ENCODE data around the gene ARHGAP22.

The ARHGAP22 gene

GRCh38 chr10:48598243-48598935 is 6.5 kb downstream of the ARHGAP22 start:
- no peak for TF ChIP-seq CTCF (IDR thresholded peaks at IDR 0.05; ENCODE audit: low read depth, low read length)
- DNase-seq (ENCODE audit: low read depth in 2 of 2): no peak
- H3K4me3 ChIP-seq (replicated peaks in 1 of 2; ENCODE audit: low read depth in 2 of 2, low read length in 2 of 2): no peak overlapping the region

GRCh38 chr10:48595539-48595932 is 9.3 kb downstream of the ARHGAP22 start:
- TF ChIP-seq CTCF (IDR thresholded peaks at IDR 0.05; ENCODE audit: low read depth, low read length): no peak
- DNase-seq (ENCODE audit: low read depth in 2 of 2): no peak
- H3K4me3 ChIP-seq (replicated peaks in 1 of 2; ENCODE audit: low read depth in 2 of 2, low read length in 2 of 2): no peak overlapping the region

- TF ChIP-seq CTCF (IDR thresholded peaks at IDR 0.05; ENCODE audit: low read depth, low read length): no peak
- H3K4me3 ChIP-seq (replicated peaks in 1 of 2; ENCODE audit: low read depth in 2 of 2, low read length in 2 of 2): no peak overlapping the region
- DNase-seq (ENCODE audit: low read depth in 2 of 2): no peak
Measured at GRCh38 chr10:48594803-48595538, 9.9 kb downstream of the ARHGAP22 start.

GRCh38 chr10:48594371-48594770 is 10.5 kb downstream of the ARHGAP22 start:
- no peak overlapping the region for H3K4me3 ChIP-seq (replicated peaks in 1 of 2; ENCODE audit: low read depth in 2 of 2, low read length in 2 of 2)
- TF ChIP-seq CTCF (IDR thresholded peaks at IDR 0.05; ENCODE audit: low read depth, low read length): no peak
- no peak for DNase-seq (ENCODE audit: low read depth in 2 of 2)

- H3K4me3 ChIP-seq (replicated peaks in 1 of 2; ENCODE audit: low read depth in 2 of 2, low read length in 2 of 2): no peak overlapping the region
- TF ChIP-seq CTCF (IDR thresholded peaks at IDR 0.05; ENCODE audit: low read depth, low read length): no peak
- DNase-seq (ENCODE audit: low read depth in 2 of 2): no peak
Measured at GRCh38 chr10:48592346-48592745, 12.5 kb downstream of the ARHGAP22 start.

GRCh38 chr10:48590945-48591344 is 13.9 kb downstream of the ARHGAP22 start:
- no peak for DNase-seq (ENCODE audit: low read depth in 2 of 2)
- no peak overlapping the region for H3K4me3 ChIP-seq (replicated peaks in 1 of 2; ENCODE audit: low read depth in 2 of 2, low read length in 2 of 2)
- no peak for TF ChIP-seq CTCF (IDR thresholded peaks at IDR 0.05; ENCODE audit: low read depth, low read length)
